Sigmoid colon (tissue), 7 donors: ENCODE results near the gene GEMIN7. TPM values are rescaled to one million over a fixed set of nuclear protein-coding genes. Genes with fewer than 3 reads are reported as not detected.

ENCODE experiments used
- DNase-seq: peaks from one replicate; pipeline ENCODE4 v3.0.0-alpha.2; 2019
- H3K27ac ChIP-seq, 4 donors: fragments of 200-600 bp; sonication (generic); one replicate each; pipeline ENCODE4 v1.5.1; 2016 to 2019; ENCODE audit warnings: mild to moderate bottlenecking in 1 of 4
- H3K27me3 ChIP-seq, 3 donors: fragments of 200-600 bp; sonication (generic); one replicate each; pipeline ENCODE4 v1.5.1; 2019; ENCODE audit warnings: mild to moderate bottlenecking in 1 of 3
- H3K36me3 ChIP-seq, 4 donors: fragments of 200-600 bp; sonication (generic); one replicate each; pipeline ENCODE4 v1.5.1; 2016 to 2019
- H3K4me1 ChIP-seq, 4 donors: fragments of 200-600 bp; sonication (generic); one replicate each; pipeline ENCODE4 v1.5.1; 2017 to 2019
- H3K4me3 ChIP-seq, 4 donors: fragments of 200-600 bp; sonication (generic); one replicate each; pipeline ENCODE4 v1.5.1; 2017 to 2019; ENCODE audit warnings: mild to moderate bottlenecking in 2 of 4, moderate library complexity in 1 of 4
- H3K9me3 ChIP-seq, 4 donors: fragments of 200-600 bp in 3 of 4; sonication (generic) in 3 of 4; one replicate each; pipeline versions ENCODE4 v1.5.1 to v1.6.1; 2013 to 2019
- CTCF ChIP-seq, 4 experiments: fragments of 450-650 bp in 3 of 4; fragments of 200-600 bp in 1 of 4; IDR thresholded peaks; one replicate each; pipeline ENCODE4 v1.5.1; 2016 to 2019; ENCODE audit warnings: antibody characterized with exemption in 4 of 4, mild to moderate bottlenecking in 3 of 4, moderate library complexity in 2 of 4
- EP300 ChIP-seq, 4 donors: sonication (generic); formaldehyde crosslinking; IDR thresholded peaks; one replicate each; pipeline ENCODE4 v1.6.1; 2017; ENCODE audit warnings: antibody characterized with exemption in 4 of 4
- POLR2A ChIP-seq, 2 donors: fragments of 450-650 bp; IDR thresholded peaks; one replicate each; pipeline ENCODE4 v1.6.1; 2016; ENCODE audit warnings: antibody characterized with exemption in 2 of 2, mild to moderate bottlenecking in 2 of 2, moderate library complexity in 2 of 2
- POLR2AphosphoS5 ChIP-seq, 4 donors: sonication (generic); formaldehyde crosslinking; IDR thresholded peaks; one replicate each; pipeline ENCODE4 v1.6.1; 2017; ENCODE audit warnings: antibody characterized with exemption in 4 of 4
- WGBS, 2 donors: extraction: QIAGEN DNeasy Blood & Tissue Kit; methylation state at CpG; one replicate each; pipeline ENCODE4 v1.1.7; 2013; 5-methylcytosine and 5-hydroxymethylcytosine counted together
- intact Hi-C: fragments of 100-400 bp; cut with DNase I; formaldehyde crosslinking; loops from one replicate; pipeline ENCODE4 v1.15.1; 2023
- polyA plus RNA-seq, 3 donors: library from polyadenylated mRNA; stranded (reverse); fragments of 200-250 nt; gene quantifications; one replicate each; pipeline ENCODE4 v1.2.3, GENCODE V29; 2013
- total RNA-seq, 4 donors: library from RNA; depleted of rRNA; stranded (reverse); fragments of >200 nt; gene quantifications; one replicate each; pipeline ENCODE4 v1.1.0, GENCODE V29; 2016
- donor health status: healthy with polysubstance abuse.
- donor health status: Bipolar disorder and iron deficiency.
- donor health status: healthy.

The GEMIN7 gene
- total and polyA plus RNA-seq, 7 donors: 10.3 to 31.2 (median 18.2) TPM

- H3K27me3 ChIP-seq: no peaks in the 10 kb centered on the region
- H3K4me1 ChIP-seq: peaks cover 0 to 73% (median 65%) of the 10 kb centered on the region in 4 donors
- DNase-seq: no peak
- no peak overlapping the region for H3K4me3 ChIP-seq
- no peaks in the 10 kb centered on the region for H3K9me3 ChIP-seq
- no peak for TF ChIP-seq POLR2A (IDR thresholded peaks at IDR 0.05)
- no peak for TF ChIP-seq CTCF (IDR thresholded peaks at IDR 0.05)
- no peak for TF ChIP-seq POLR2AphosphoS5 (IDR thresholded peaks at IDR 0.05)
- TF ChIP-seq EP300 (IDR thresholded peaks at IDR 0.05): no peak
- H3K36me3 ChIP-seq: no peaks in the 10 kb centered on the region
- no peak overlapping the region for H3K27ac ChIP-seq
- 90 to 92% methylated on average over 3 of the region's 3 CpGs for WGBS, 2 donors
- intact Hi-C loops: no loop called here
Measured at GRCh38 chr19:45100201-45100600, 21.1 kb downstream of the GEMIN7 start.

GRCh38 chr19:45100846-45101252 lies 21.8 kb downstream of the GEMIN7 start:
- WGBS, 2 donors: 38 to 68% methylated on average over 8 of the region's 8 CpGs
- TF ChIP-seq EP300 (IDR thresholded peaks at IDR 0.05) (no peak), POLR2A (IDR thresholded peaks at IDR 0.05) (no peak), CTCF (IDR thresholded peaks at IDR 0.05) (no peak), POLR2AphosphoS5 (IDR thresholded peaks at IDR 0.05) (no peak)
- DNase-seq: no peak
- Histone ChIP-seq H3K4me3 (no peak overlapping the region), H3K4me1 (peaks cover 0 to 67% (median 59%) of the 10 kb centered on the region in 4 donors), H3K27me3 (no peaks in the 10 kb centered on the region), H3K36me3 (no peaks in the 10 kb centered on the region), H3K27ac (no peak overlapping the region), H3K9me3 (no peaks in the 10 kb centered on the region)
- intact Hi-C loops: no loop called here

GRCh38 chr19:45101806-45102205 lies 22.7 kb downstream of the GEMIN7 start:
- peaks cover 0 to 57% (median 50%) of the 10 kb centered on the region in 4 donors for H3K4me1 ChIP-seq

GRCh38 chr19:45102481-45102880 lies 23.4 kb downstream of the GEMIN7 start:
- Histone ChIP-seq H3K4me1 (peaks cover 0 to 51% (median 43%) of the 10 kb centered on the region in 4 donors), H3K36me3 (no peaks in the 10 kb centered on the region), H3K27ac (no peak overlapping the region), H3K27me3 (no peaks in the 10 kb centered on the region), H3K4me3 (no peak overlapping the region), H3K9me3 (no peaks in the 10 kb centered on the region)
- no peak for DNase-seq
- 95 to 97% methylated on average over 7 of the region's 7 CpGs for WGBS, 2 donors
- TF ChIP-seq POLR2AphosphoS5 (IDR thresholded peaks at IDR 0.05): no peak
- no peak for TF ChIP-seq POLR2A (IDR thresholded peaks at IDR 0.05)
- no peak for TF ChIP-seq EP300 (IDR thresholded peaks at IDR 0.05)
- TF ChIP-seq CTCF (IDR thresholded peaks at IDR 0.05): no peak
- intact Hi-C loops: no loop called here

More at GRCh38 chr19:45101806-45102205, 22.7 kb downstream of the GEMIN7 start:
- no peak for DNase-seq
- no peaks in the 10 kb centered on the region for H3K27me3 ChIP-seq
- intact Hi-C loops: no loop called here
- no peak overlapping the region for H3K4me3 ChIP-seq
- H3K36me3 ChIP-seq: no peaks in the 10 kb centered on the region
- WGBS, 2 donors: 85 to 91% methylated on average over 8 of the region's 8 CpGs
- no peak for TF ChIP-seq POLR2AphosphoS5 (IDR thresholded peaks at IDR 0.05)
- TF ChIP-seq POLR2A (IDR thresholded peaks at IDR 0.05): no peak
- TF ChIP-seq CTCF (IDR thresholded peaks at IDR 0.05): no peak
- TF ChIP-seq EP300 (IDR thresholded peaks at IDR 0.05): no peak
- H3K27ac ChIP-seq: no peak overlapping the region
- H3K9me3 ChIP-seq: no peaks in the 10 kb centered on the region

- peak overlapping the region in 1 of 4 donors; percentile 10 for H3K4me3 ChIP-seq
- no peaks in the 10 kb centered on the region for H3K9me3 ChIP-seq
- no peaks in the 10 kb centered on the region for H3K27me3 ChIP-seq
- peak overlapping the region in 1 of 4 donors; percentile 28 for H3K27ac ChIP-seq
- peaks cover 0 to 44% (median 36%) of the 10 kb centered on the region in 4 donors for H3K4me1 ChIP-seq
- 38 to 62% methylated on average over 15 of the region's 15 CpGs for WGBS, 2 donors
- peak; percentile 73 for DNase-seq
- H3K36me3 ChIP-seq: no peaks in the 10 kb centered on the region
- TF ChIP-seq CTCF (IDR thresholded peaks at IDR 0.05) (no peak), POLR2AphosphoS5 (IDR thresholded peaks at IDR 0.05) (no peak), POLR2A (IDR thresholded peaks at IDR 0.05) (no peak), EP300 (IDR thresholded peaks at IDR 0.05) (no peak)
- intact Hi-C loops: no loop called here
Measured at GRCh38 chr19:45103156-45103507, 24.1 kb downstream of the GEMIN7 start.
